Astrocyte (in vitro differentiated cells and primary cell): Measurements from ENCODE around the gene ASTN1. TPM values are rescaled to one million over a fixed set of nuclear protein-coding genes. Genes with fewer than 3 reads are reported as not detected.

Source experiments
- DNase-seq: peaks from one replicate; pipeline ENCODE4 v3.0.0-alpha.2; 2010; ENCODE audit warnings: low read depth
- FAIRE-seq: peaks from 2 replicates; lab custom pipeline; 2011; peaks lifted over from hg19 to GRCh38; lab: Jason Lieb, UNC
- H2AFZ ChIP-seq: 2 replicates; pipeline ENCODE4 v1.6.0; 2012; ENCODE audit warnings: low read depth, low read length, inconsistent platforms
- H3K27ac ChIP-seq: 2 replicates; pipeline ENCODE4 v1.5.1; 2011; ENCODE audit warnings: low read depth, low read length, inconsistent platforms
- H3K27me3 ChIP-seq: 2 replicates; pipeline ENCODE4 v1.6.0; 2011; ENCODE audit warnings: low read length, inconsistent platforms; ENCODE audit not compliant: insufficient read depth
- H3K36me3 ChIP-seq: 2 replicates; pipeline ENCODE4 v1.5.1; 2011; ENCODE audit warnings: low read length, inconsistent platforms; ENCODE audit not compliant: insufficient read depth
- H3K4me1 ChIP-seq: 2 replicates; pipeline ENCODE4 v1.5.1; 2011; ENCODE audit warnings: low read length, inconsistent platforms; ENCODE audit not compliant: insufficient read depth
- H3K4me2 ChIP-seq: 2 replicates; pipeline ENCODE4 v1.6.0; 2012; ENCODE audit warnings: low read length, inconsistent platforms
- H3K4me3 ChIP-seq: 2 replicates; pipeline ENCODE4 v1.5.1; 2011; ENCODE audit warnings: low read depth, mild to moderate bottlenecking, low read length, inconsistent platforms; ENCODE audit not compliant: insufficient read depth
- H3K79me2 ChIP-seq: 2 replicates; pipeline ENCODE4 v1.6.0; 2012; ENCODE audit warnings: mild to moderate bottlenecking, low read length, inconsistent platforms; ENCODE audit not compliant: insufficient read depth
- H3K9ac ChIP-seq: 2 replicates; pipeline ENCODE4 v1.6.0; 2012; ENCODE audit warnings: mild to moderate bottlenecking, low read length, inconsistent platforms
- H3K9me3 ChIP-seq: 2 replicates; pipeline ENCODE4 v1.5.1; 2012; ENCODE audit warnings: low read depth, mild to moderate bottlenecking, low read length, inconsistent platforms; ENCODE audit not compliant: insufficient read depth
- H4K20me1 ChIP-seq: 2 replicates; pipeline ENCODE4 v1.6.0; 2012; ENCODE audit warnings: low read length, inconsistent platforms; ENCODE audit not compliant: insufficient read depth
- H3K27ac Mint-ChIP-seq: one replicate; pipeline ENCODE4 v1.8.0; 2021; ENCODE audit warnings: mild to moderate bottlenecking, mixed read lengths; ENCODE audit not compliant: unreplicated experiment
- H3K27me3 Mint-ChIP-seq: one replicate; pipeline ENCODE4 v1.8.0; 2021; ENCODE audit warnings: low read depth, mixed read lengths; ENCODE audit not compliant: unreplicated experiment
- H3K36me3 Mint-ChIP-seq: one replicate; pipeline ENCODE4 v1.8.0; 2021; ENCODE audit warnings: low read depth, mixed read lengths; ENCODE audit not compliant: unreplicated experiment
- H3K4me1 Mint-ChIP-seq: one replicate; pipeline ENCODE4 v1.8.0; 2021; ENCODE audit warnings: low read depth, mixed read lengths; ENCODE audit not compliant: unreplicated experiment
- H3K4me3 Mint-ChIP-seq: one replicate; pipeline ENCODE4 v1.8.0; 2021; ENCODE audit warnings: mild to moderate bottlenecking, moderate library complexity, mixed read lengths; ENCODE audit not compliant: unreplicated experiment
- H3K9me3 Mint-ChIP-seq: one replicate; pipeline ENCODE4 v1.8.0; 2021; ENCODE audit warnings: mild to moderate bottlenecking, mixed read lengths; ENCODE audit not compliant: unreplicated experiment
- CTCF ChIP-seq: IDR thresholded peaks from 2 replicates; pipeline ENCODE4 v1.5.1; 2011; ENCODE audit warnings: low read depth, mild to moderate bottlenecking, inconsistent platforms, low read length, moderate library complexity; ENCODE audit not compliant: insufficient read depth
- EZH2 ChIP-seq: IDR thresholded peaks from 2 replicates; pipeline ENCODE4 v1.6.1; 2012; ENCODE audit warnings: mild to moderate bottlenecking, low read length, inconsistent platforms; ENCODE audit not compliant: insufficient read depth
- total RNA-seq: library from RNA; stranded (reverse); gene quantifications from 2 replicates; pipeline ENCODE4 v1.2.1, GENCODE V29; 2021

ASTN1 gene
- total RNA-seq, 1 donor from 2014 or later: 0.50 TPM

DNA sequence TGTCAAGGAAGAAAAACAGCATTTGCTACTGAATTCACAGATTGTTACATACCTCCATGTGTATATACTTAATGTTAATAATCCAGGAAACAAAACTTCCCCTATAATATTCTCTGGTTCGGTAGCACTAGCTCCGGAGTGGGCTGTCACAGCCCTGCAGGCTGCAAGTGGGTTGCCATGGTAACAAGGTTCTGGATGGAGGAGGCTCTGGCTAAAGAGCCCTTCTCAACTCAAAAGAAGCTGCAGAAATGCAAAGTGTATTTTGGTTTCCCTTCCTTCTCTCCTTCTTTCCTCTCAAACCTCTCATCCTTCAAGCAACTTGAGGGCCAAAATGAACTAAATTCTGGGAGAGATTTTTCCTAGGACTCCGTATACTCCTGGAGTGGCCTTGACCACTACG is 45.2 kb downstream of the ASTN1 start:
- no peak overlapping the region for H3K9ac ChIP-seq
- Mint-ChIP-seq H3K27me3 (peaks cover 5% of the 10 kb centered on the region), H3K4me1 (no peaks in the 10 kb centered on the region), H3K27ac (no peak overlapping the region), H3K36me3 (no peaks in the 10 kb centered on the region), H3K9me3 (no peaks in the 10 kb centered on the region), H3K4me3 (no peak overlapping the region)
- no peaks in the 10 kb centered on the region for H3K9me3 ChIP-seq
- FAIRE-seq: no peak
- H3K79me2 ChIP-seq: no peaks in the 10 kb centered on the region
- no peaks in the 10 kb centered on the region for H3K27me3 ChIP-seq
- H3K27ac ChIP-seq: no peak overlapping the region
- H3K36me3 ChIP-seq: no peaks in the 10 kb centered on the region
- TF ChIP-seq EZH2: no peak
- no peak for TF ChIP-seq CTCF
- H2AFZ ChIP-seq: no peak overlapping the region
- H3K4me3 ChIP-seq: no peak overlapping the region
- no peak for DNase-seq
- H3K4me1 ChIP-seq: no peaks in the 10 kb centered on the region
- H3K4me2 ChIP-seq: no peak overlapping the region
- H4K20me1 ChIP-seq: no peaks in the 10 kb centered on the region

DNA sequence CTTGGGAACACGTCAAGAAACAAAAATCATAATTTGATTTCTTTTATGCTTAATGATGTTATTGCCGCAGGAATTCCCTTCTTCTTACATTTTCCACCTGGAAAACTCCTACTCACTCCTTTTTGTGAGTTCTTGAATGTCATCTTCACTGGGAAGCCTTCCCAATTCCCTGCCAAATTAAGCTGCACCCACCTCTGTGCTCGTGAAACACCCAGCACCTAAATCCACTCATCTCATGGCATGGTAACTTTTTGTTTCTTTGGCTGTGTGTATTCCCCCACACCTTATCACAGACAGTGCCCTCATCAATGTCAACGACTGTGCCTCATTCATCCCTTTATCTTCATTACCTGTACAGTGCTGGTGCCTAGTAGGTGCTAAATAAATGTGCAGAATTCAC is 45.6 kb downstream of the ASTN1 start:
- no peak for TF ChIP-seq CTCF
- TF ChIP-seq EZH2: no peak
- Histone ChIP-seq H3K27me3 (no peaks in the 10 kb centered on the region), H3K4me1 (no peaks in the 10 kb centered on the region), H3K27ac (no peak overlapping the region), H2AFZ (no peak overlapping the region), H4K20me1 (no peaks in the 10 kb centered on the region), H3K9me3 (no peaks in the 10 kb centered on the region), H3K79me2 (no peaks in the 10 kb centered on the region), H3K4me2 (no peak overlapping the region), H3K9ac (no peak overlapping the region), H3K4me3 (no peak overlapping the region), H3K36me3 (no peaks in the 10 kb centered on the region)
- DNase-seq: no peak
- Mint-ChIP-seq H3K27me3 (peaks cover 5% of the 10 kb centered on the region), H3K4me3 (no peak overlapping the region), H3K9me3 (no peaks in the 10 kb centered on the region), H3K27ac (no peak overlapping the region), H3K36me3 (no peaks in the 10 kb centered on the region), H3K4me1 (no peaks in the 10 kb centered on the region)
- no peak for FAIRE-seq

- FAIRE-seq: no peak
Measured at GRCh38 chr1:177116941-177117340, 47.6 kb downstream of the ASTN1 start.

More at GRCh38 chr1:177116941-177117340, 47.6 kb downstream of the ASTN1 start:
- Mint-ChIP-seq H3K27ac (no peak overlapping the region), H3K4me3 (no peak overlapping the region), H3K9me3 (no peaks in the 10 kb centered on the region), H3K4me1 (peaks cover 3% of the 10 kb centered on the region), H3K27me3 (peaks cover 18% of the 10 kb centered on the region), H3K36me3 (no peaks in the 10 kb centered on the region)
- H2AFZ ChIP-seq: no peak overlapping the region
- H3K36me3 ChIP-seq: no peaks in the 10 kb centered on the region
- no peak overlapping the region for H3K27ac ChIP-seq
- no peak overlapping the region for H3K4me3 ChIP-seq
- no peaks in the 10 kb centered on the region for H4K20me1 ChIP-seq
- H3K79me2 ChIP-seq: no peaks in the 10 kb centered on the region
- peaks cover 2% of the 10 kb centered on the region for H3K27me3 ChIP-seq
- no peak overlapping the region for H3K4me2 ChIP-seq
- TF ChIP-seq CTCF: no peak
- TF ChIP-seq EZH2: no peak
- no peak overlapping the region for H3K9ac ChIP-seq
- no peaks in the 10 kb centered on the region for H3K4me1 ChIP-seq
- no peak for DNase-seq
- H3K9me3 ChIP-seq: no peaks in the 10 kb centered on the region
